Lung (tissue), 12 donors: ENCODE results near the gene BCO1. TPM values are rescaled to one million over a fixed set of nuclear protein-coding genes. Genes with fewer than 3 reads are reported as not detected.

Source experiments
- ATAC-seq: fragments of 200-7000 bp; cut with Tn5 transposase; one replicate; pipeline ENCODE4 v1.9.1; 2020; ENCODE audit warnings: moderate number of reproducible peaks; ENCODE audit not compliant: insufficient read depth, low FRiP score
- DNase-seq, 3 donors: peaks; one replicate each; pipeline ENCODE4 v3.0.0-alpha.2; 2013 to 2017
- H3K27ac ChIP-seq, 2 donors: one replicate each; pipeline ENCODE4 v1.5.1; 2013; ENCODE audit warnings: mild to moderate bottlenecking in 2 of 2, moderate library complexity in 2 of 2, control low read depth in 1 of 2, inconsistent platforms in 1 of 2, low read depth in 1 of 2, low read length in 1 of 2
- H3K27me3 ChIP-seq, 3 donors: one replicate each; pipeline ENCODE4 v1.5.1; 2013; ENCODE audit warnings: low read length in 2 of 3; ENCODE audit not compliant: control insufficient read depth in 3 of 3, insufficient read depth in 3 of 3
- H3K36me3 ChIP-seq, 4 donors: one replicate each; pipeline ENCODE4 v1.5.1; 2013; ENCODE audit warnings: low read length in 4 of 4, mild to moderate bottlenecking in 1 of 4, moderate library complexity in 1 of 4; ENCODE audit not compliant: control insufficient read depth in 4 of 4, insufficient read depth in 4 of 4
- H3K4me1 ChIP-seq, 5 donors: one replicate each; pipeline ENCODE4 v1.5.1; 2013; ENCODE audit warnings: low read length in 5 of 5, mild to moderate bottlenecking in 2 of 5, moderate library complexity in 1 of 5; ENCODE audit not compliant: control insufficient read depth in 5 of 5, insufficient read depth in 5 of 5
- H3K4me3 ChIP-seq: one replicate; pipeline ENCODE4 v1.5.1; 2013; ENCODE audit warnings: mild to moderate bottlenecking, control low read depth, moderate library complexity
- H3K9ac ChIP-seq, 2 donors: one replicate each; pipeline ENCODE4 v1.5.1; 2013; ENCODE audit warnings: low read length in 2 of 2, control low read depth in 1 of 2; ENCODE audit not compliant: insufficient read depth in 1 of 2
- H3K9me3 ChIP-seq, 4 donors: one replicate each; pipeline ENCODE4 v1.5.1; 2013; ENCODE audit warnings: low read length in 3 of 4, mild to moderate bottlenecking in 1 of 4, moderate library complexity in 1 of 4; ENCODE audit not compliant: control insufficient read depth in 4 of 4, insufficient read depth in 3 of 4
- WGBS, 2 donors: extraction: QIAGEN DNeasy Blood & Tissue Kit; methylation state at CpG; one replicate each; pipeline ENCODE4 v1.1.7; 2013; 5-methylcytosine and 5-hydroxymethylcytosine counted together
- polyA plus RNA-seq, 2 donors: library from polyadenylated mRNA; stranded (reverse); fragments of 200-250 nt; gene quantifications; one replicate each; pipeline ENCODE4 v1.2.1, GENCODE V29; 2013
- total RNA-seq, 2 donors: library from RNA; depleted of rRNA in 1 of 2; stranded (reverse); fragments of >200 nt in 1 of 2; gene quantifications; one replicate each; pipeline ENCODE4 v1.2.1, GENCODE V29; 2014 to 2021
- TF ChIP-seq, protein P1 (sequence below): IDR thresholded peaks from 2 replicates; pipeline ENCODE4 v1.5.1; 2012; ENCODE audit warnings: mild to moderate bottlenecking; ENCODE audit errors: control extremely low read depth, extremely low read depth
- donor health status: control.
- donor health status: control.
- donor health status: Bipolar disorder and iron deficiency.
- donor health status: healthy.
- donor health status: DM: yes; HTN: yes; CAD: no.

The BCO1 gene
- total and polyA plus RNA-seq, 4 donors, result 0.06 to 0.77 (median 0.23) TPM

DNA sequence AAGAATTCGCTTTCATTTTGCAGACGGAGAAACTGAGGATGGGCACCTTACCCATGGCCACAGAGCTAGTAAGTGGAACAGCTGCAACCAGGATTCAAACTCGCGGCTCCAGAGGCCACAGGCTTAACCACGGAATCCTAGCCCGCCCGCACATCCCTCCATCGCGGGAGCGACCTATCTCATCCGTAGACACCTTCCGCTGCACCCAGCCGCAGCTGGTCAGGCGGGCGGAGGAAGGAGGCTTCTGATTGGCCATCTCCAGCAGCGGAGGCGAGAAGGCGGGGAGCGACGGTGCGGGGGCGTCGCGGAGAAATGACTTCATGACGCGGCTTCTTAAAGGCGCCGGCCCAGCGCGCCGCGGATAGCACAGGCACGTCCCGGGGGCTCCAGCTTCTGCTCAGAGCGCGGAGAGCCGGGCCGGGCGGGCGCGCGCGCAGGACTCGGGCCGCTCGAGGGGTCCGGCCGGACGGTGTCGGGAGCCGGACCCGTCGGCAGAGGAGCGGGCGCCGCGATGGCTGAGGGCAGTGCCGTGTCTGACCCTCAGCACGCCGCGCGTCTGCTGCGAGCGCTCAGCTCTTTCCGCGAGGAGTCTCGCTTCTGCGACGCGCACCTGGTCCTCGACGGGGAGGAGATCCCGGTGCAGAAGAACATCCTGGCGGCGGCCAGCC, 76.2 kb downstream of the BCO1 start, which contains the start of gene GAN:
Gene GAN, plus strand, starts transcription at position 360 of the 668 bp plus-strand sequence. Its CDS starts 152 bp downstream, at position 512.
- TF ChIP-seq, protein P1, sequence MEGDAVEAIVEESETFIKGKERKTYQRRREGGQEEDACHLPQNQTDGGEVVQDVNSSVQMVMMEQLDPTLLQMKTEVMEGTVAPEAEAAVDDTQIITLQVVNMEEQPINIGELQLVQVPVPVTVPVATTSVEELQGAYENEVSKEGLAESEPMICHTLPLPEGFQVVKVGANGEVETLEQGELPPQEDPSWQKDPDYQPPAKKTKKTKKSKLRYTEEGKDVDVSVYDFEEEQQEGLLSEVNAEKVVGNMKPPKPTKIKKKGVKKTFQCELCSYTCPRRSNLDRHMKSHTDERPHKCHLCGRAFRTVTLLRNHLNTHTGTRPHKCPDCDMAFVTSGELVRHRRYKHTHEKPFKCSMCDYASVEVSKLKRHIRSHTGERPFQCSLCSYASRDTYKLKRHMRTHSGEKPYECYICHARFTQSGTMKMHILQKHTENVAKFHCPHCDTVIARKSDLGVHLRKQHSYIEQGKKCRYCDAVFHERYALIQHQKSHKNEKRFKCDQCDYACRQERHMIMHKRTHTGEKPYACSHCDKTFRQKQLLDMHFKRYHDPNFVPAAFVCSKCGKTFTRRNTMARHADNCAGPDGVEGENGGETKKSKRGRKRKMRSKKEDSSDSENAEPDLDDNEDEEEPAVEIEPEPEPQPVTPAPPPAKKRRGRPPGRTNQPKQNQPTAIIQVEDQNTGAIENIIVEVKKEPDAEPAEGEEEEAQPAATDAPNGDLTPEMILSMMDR, result no peak
- WGBS, 2 donors, result 0% methylated on average over 53 to 75 of the region's 75 CpGs
- Histone ChIP-seq H3K27me3 (no peaks in the 10 kb centered on the region), H3K9me3 (no peaks in the 10 kb centered on the region), H3K4me1 (peaks cover 7 to 15% (median 10%) of the 10 kb centered on the region in 5 donors), H3K9ac (peak within 1 kb of the TSS; percentile 63 to 95), H3K36me3 (peaks cover 0 to 4% (median 0%) of the 10 kb centered on the region in 4 donors), H3K27ac (peak within 1 kb of the TSS; percentile 96 to 97), H3K4me3 (peak within 1 kb of the TSS; percentile 98)
- peak; percentile 96 to 98 (median 96) for DNase-seq
- peak; percentile 96 for ATAC-seq

DNA sequence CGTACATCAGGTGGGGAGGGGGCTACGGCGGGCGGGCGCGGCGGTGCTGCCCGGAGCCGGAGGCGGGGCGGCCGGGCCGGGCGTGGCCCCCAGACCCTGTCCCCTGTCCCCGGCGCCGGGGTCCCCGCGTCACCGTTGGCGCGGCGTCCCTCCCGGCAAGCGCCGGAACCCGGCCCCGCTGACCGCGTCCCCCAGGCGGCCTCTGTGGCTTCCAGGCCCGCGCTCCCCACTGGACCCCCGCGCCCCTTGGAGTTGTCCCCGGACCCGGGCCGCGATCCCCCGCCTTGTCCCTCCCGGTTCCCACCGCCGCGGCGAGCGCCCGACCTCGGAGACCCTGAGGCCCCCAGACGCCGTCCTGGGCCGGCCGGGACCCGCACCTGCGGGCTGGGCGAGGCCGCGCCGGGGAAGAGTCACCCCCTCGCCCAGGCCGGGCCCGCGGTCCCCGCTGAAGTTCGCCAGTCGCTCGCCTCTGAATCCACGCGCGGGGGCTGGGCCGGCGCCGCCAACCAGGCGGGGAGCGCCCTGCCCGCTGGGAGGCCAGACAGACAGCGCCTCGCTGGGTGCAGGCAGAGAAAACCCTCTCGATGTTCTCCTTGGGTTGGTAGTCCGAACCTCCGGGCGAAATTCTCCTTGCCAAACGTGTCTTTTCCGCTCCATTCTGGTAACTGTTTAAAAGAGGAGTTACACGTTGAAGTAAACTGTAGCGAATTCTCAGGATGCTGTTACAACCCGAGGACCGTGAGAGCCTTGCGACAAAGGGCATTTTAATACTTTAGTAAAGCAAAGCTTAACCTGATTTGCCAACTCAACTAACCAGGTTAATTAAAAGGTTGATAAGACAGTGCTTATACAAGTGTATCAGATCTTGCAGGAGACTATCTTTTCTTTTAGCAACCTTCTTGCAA, 77.0 kb downstream of the BCO1 start:
- Histone ChIP-seq H3K4me3 (peak overlapping the region; percentile 98), H3K9ac (peak overlapping the region in 1 of 2 donors; percentile 63), H3K36me3 (peaks cover 0 to 4% (median 0%) of the 10 kb centered on the region in 4 donors), H3K27ac (peak overlapping the region; percentile 96 to 97), H3K27me3 (no peaks in the 10 kb centered on the region), H3K4me1 (peaks cover 7 to 19% (median 10%) of the 10 kb centered on the region in 5 donors), H3K9me3 (no peaks in the 10 kb centered on the region)
- peak; percentile 38 for ATAC-seq
- 1% methylated on average over 44 to 88 of the region's 88 CpGs for WGBS, 2 donors
- peak; percentile 45 to 57 (median 47) for DNase-seq
- TF ChIP-seq, protein P1, result no peak

DNA sequence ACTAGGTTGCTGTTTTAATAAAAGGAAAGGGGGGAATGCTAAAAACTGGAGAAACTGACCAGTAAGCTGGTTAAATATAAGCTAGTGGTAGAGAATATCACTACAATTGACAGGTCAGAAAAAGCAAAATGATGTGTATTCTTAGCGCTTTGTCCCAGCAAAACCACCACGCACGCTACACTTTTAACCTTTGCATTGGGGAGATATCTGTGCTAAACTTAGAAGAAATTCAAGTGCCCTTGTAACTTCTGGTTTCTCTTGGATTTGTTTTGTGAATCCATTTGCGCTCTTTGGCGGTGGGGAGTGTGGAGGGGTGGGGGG, 77.6 kb downstream of the BCO1 start:
- peak overlapping the region in 1 of 2 donors; percentile 96 for H3K27ac ChIP-seq
- peak overlapping the region in 1 of 2 donors; percentile 63 for H3K9ac ChIP-seq
- TF ChIP-seq, protein P1, result no peak

More for the DNA sequence above, 77.6 kb downstream of the BCO1 start:
- H3K27me3 ChIP-seq, result no peaks in the 10 kb centered on the region
- H3K4me3 ChIP-seq, result no peak overlapping the region
- no peaks in the 10 kb centered on the region for H3K9me3 ChIP-seq
- peaks cover 0 to 4% (median 0%) of the 10 kb centered on the region in 4 donors for H3K36me3 ChIP-seq
- DNase-seq (no peak), ATAC-seq (no peak)
- peaks cover 7 to 19% (median 10%) of the 10 kb centered on the region in 5 donors for H3K4me1 ChIP-seq
- WGBS, 2 donors, result 87 to 88% methylated on average over 5 of the region's 5 CpGs
